Hepatic stellate cell (primary cell): Measurements from ENCODE around the gene CHCHD3.

Experiments
- DNase-seq: peaks from one replicate; pipeline ENCODE4 v3.0.0; 2011; ENCODE audit warnings: low spot score

Gene CHCHD3

GRCh38 chr7:132815130-132815529 lies 266.8 kb downstream of the CHCHD3 start:
- DNase-seq: no peak

GRCh38 chr7:132810561-132810960 lies 271.3 kb downstream of the CHCHD3 start:
- no peak for DNase-seq

DNA sequence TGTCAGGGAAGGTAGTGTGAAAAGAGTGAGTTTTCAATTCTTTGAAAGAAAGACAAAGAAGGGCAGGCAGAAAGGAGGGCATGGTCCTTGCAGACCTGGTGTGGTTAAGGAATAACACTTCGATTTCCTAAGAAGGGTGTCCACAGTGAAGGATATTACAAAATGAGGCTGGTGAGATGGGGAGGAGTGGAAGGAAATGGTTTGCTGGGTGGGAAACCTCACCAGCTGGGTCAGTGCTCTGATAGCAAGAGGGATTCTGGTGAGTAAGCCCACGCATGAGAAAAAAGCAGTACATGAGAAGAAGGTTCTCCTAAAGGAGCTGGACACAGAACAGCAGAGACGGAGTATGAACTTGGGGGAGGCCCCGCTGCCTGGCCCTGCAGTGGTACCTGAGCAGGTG lies 275.1 kb downstream of the CHCHD3 start:
- no peak for DNase-seq

GRCh38 chr7:132805766-132806165 lies 276.1 kb downstream of the CHCHD3 start:
- DNase-seq: no peak

GRCh38 chr7:132804849-132805485 lies 276.9 kb downstream of the CHCHD3 start:
- DNase-seq: no peak

GRCh38 chr7:132800522-132800921 lies 281.4 kb downstream of the CHCHD3 start:
- DNase-seq: no peak

GRCh38 chr7:132799081-132799413 lies 282.8 kb downstream of the CHCHD3 start:
- no peak for DNase-seq

DNA sequence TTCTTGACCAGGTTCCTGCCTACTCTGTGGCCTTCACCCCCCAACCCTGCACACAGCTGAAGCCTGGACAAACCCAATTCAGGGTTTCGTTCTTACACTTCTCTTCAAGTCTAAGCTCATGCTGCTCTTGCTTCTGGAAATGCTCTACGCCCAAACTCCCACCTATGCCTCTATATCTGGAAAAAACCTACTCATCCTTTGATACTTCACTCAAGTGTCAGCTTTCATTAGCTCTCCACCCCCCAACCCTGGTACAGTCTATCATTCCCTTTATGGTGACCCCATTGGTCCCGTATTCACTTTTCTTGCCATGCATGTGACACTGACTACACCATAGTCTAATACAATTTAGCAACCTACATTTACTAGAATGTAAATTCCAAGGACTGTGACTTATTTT lies 284.7 kb downstream of the CHCHD3 start:
- DNase-seq: no peak

DNA sequence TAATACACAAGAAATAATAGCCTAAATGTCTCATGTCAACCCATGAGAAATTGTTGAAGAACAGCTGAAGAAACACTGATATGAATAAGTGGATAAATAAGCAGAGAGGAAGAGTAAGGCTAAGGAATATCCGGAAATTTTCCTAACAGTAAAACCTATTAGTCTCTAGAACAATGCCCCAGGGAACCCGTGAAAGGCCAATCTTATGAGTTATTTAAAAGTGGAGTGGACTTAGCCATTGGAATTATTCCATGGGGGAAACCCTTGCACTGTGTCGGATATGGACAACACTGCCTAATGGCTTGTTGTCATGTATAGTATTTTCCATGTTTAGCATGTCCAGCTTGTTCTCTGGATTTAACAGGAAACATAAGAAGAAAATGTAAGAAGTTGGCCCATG lies 288.4 kb downstream of the CHCHD3 start:
- no peak for DNase-seq

DNA sequence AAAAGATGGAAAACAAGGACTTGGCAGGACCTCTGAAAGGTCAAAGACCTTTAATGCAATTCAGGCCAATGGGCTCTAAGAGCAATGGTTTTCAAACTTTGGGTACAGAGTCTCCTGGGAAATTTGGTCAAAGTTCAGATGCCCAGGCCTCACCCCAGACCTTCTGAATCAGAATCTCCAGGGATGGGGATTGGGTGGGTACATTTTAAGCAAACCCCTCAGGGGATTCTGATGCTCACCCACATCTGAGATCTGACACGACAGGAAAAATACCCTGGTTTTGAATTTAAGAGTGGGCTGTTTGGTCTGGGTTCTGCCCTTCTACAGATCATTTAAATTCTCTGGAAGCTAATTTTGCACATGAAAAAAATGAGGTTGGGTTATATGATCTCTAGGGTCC lies 290.9 kb downstream of the CHCHD3 start:
- DNase-seq: no peak

- DNase-seq: no peak
These were observed 291.8 kb downstream of the CHCHD3 start for GRCh38 chr7:132790104-132790503.

- DNase-seq: no peak
These were observed 292.6 kb downstream of the CHCHD3 start for GRCh38 chr7:132789281-132789680.

DNA sequence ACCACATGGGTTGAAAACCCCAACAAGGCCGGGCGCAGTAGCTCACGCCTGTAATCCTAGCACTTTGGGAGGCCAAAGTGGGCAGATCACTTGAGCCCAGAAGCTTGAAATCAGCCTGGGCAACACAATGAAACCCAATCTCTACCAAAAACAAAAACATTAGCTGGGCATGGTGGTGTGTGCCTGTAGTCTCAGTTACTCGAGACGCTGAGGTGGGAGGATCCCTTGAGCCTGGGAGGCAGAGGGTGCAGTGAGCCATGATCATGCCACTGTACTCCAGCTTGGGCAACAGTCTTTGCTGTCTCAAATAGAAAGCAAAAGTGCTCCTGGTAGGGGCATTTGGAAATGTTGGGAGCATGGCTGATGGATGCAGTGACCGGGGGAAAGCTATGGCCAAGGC lies 296.0 kb downstream of the CHCHD3 start:
- DNase-seq: no peak

DNA sequence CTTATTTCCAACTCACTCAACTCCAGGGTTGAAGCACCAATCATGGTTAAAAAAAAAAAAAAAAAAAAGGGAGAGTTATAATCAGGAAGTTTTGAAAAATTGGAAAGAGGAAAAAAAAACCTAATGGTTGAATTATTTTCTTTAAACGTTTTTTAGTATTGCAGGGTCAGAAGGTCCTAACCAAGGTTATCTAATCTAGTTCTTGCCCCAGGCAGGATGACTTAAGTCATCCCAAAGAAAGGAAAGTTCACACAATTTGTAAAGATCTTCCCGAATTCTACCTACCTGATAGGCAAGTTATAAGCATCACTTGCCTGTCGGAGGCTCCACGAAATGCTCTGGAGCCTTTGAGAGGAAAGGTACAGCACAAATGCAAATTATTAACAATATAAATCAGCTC lies 297.5 kb downstream of the CHCHD3 start:
- DNase-seq: no peak

GRCh38 chr7:132783824-132784223 lies 298.1 kb downstream of the CHCHD3 start:
- no peak for DNase-seq

GRCh38 chr7:132782777-132783640 lies 298.9 kb downstream of the CHCHD3 start:
- no peak for DNase-seq

DNA sequence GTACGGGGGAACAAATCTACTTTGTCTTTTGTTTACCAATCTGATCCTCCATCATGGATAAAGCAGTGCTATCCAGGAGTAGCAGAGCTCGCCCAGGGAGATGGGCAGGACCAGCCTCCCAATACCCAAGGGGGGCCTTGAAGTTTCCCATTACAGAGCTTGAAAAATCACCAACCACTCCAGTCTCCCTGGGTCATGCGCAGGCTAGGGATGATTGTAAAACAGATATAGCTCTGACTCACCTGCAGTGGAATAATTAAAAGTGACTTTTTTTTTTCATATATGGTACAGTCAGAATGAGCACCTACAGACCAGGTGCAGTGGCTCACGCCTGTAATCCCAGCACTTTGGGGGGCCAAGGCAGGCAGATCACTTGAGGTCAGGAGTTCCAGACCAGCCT lies 301.1 kb downstream of the CHCHD3 start:
- DNase-seq: no peak

DNA sequence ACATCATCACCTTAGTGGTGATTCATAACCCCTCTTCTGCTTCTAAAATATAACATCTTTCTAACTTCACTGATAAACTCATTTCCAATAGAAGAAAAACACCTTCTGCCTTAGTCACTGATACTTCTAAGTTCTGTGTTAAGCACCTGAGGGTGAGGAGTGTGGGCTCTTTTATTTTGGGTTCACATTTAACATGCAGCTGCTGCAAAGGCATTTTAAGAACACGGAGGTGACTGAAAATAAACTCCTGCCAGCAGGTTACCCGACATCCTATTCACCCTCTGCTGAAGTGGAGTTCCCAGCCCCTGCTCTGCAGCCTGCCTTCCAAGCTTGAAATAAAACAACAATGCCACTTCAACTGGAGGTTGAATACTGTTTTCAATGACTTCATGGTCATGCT lies 302.7 kb downstream of the CHCHD3 start:
- no peak for DNase-seq

- DNase-seq: no peak
These were observed 303.1 kb downstream of the CHCHD3 start for GRCh38 chr7:132778761-132779160.

DNA sequence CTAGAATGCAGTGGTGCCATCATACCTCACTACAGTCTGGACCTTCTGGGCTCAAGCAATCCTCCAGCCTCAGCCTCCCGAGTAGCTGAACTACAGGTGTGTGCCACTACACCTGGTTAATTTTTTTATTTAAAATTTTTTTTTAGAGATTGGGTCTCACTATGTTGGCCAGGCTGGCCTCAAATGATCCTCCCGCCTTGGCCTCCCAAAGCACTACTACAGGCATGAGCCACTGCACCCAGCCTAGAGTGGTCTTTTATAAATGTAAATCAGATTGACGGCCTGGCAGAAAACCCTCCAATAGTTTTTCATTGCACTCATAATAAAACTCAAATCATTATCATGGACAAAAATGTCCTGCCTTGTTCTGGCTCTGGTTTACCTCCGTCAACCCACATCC lies 303.9 kb downstream of the CHCHD3 start:
- no peak for DNase-seq

DNA sequence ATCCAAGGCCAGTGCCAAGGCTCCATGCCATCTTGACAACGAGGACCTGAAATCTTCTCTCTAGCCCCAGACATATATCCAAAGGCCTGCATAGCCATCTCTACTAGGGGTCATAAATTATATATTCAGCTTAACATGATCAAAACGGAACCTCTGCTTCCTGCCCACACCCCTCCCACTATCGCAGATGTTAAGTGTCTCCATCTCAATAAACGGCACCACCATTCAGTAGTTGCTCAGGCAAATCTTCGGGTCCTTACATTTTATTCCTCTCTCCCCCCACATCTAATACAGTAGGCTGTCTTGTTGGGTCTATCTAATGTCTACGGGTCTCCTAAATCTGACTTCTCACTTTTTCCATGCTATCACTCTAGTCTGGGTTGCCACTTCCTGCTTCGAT lies 304.5 kb downstream of the CHCHD3 start:
- DNase-seq: no peak

DNA sequence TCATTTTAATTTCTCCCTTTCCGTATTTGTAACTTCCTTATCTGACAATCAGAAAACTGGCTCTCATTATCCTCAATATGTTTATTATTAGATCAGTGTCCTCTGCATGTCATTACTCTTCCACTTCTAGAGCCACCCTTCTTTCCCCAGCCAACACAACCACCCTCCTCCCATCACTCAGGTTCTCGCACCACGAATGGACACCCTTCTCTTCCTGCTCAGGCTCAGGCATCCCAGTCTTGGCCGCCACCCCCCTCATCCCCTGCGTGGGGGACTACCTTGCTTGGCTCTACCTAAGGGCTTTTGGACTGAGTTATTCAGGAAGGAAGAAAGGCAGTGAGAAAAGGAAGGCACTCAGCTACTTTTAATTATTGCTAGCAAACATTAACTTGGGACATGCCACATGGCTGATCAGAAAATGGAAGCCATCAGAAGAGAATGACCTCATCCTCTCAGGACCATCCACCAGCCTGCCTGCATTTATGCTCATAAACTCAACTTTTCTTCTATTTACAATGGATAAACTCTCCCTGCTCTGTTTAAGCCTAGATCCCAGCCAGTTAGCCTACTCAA lies 305.8 kb downstream of the CHCHD3 start:
- no peak for DNase-seq

GRCh38 chr7:132773527-132773956 lies 308.3 kb downstream of the CHCHD3 start:
- DNase-seq: no peak
